GM15510 (cell line): ENCODE data around the gene STBD1.

ENCODE experiments used
- POLR2A ChIP-seq: IDR thresholded peaks from 3 replicates; pipeline ENCODE4 v1.6.1; 2011; ENCODE audit warnings: borderline replicate concordance; ENCODE audit not compliant: insufficient read length; ENCODE audit errors: extremely low read depth

STBD1 gene

DNA sequence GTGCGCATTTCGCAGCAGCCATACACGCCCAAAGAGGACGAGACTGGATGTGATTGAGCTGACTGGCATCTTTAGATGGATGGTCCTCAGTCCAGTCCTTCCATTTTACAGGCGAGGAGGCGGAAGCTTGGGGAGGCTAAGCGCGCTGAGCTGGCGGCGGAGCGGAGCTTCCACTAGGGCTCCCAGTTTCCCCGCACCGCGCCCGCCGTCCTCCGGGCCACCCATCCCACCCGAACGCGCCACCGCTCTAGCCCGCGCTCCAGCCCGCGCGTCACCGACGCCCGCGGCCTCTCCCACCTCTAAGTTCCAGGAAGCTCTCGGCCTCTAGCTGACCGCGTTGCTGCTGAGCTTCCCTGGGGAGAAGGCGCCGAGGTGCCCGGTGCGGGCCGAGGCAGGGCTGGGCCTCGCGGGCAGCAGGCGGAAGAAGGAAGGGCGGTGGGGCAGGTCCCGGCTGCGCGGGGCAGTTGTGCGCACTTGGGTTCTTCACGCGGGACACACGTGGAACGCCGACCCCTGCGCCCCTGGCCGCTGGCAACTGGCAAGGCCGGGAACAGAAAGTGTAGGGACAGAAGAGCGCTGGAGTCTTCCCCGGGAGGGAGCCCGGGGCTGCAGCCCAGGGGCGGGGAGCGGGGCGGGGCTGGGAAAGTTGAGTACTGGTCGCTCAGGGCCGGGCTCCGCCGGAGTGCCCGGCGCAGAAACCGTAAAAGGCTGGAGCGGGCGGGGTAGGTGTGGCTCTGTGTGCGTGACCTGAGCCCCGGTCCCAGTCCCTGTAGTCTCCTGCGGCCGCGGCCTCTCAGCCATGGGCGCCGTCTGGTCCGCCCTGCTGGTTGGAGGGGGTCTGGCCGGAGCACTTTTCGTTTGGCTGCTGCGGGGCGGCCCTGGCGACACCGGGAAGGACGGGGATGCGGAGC is at the start of gene STBD1:
Gene STBD1 (plus strand): TSS at position 763 of the 911 bp plus-strand sequence. CDS start 37 bp downstream, at position 800.
- TF ChIP-seq POLR2A: no peak

DNA sequence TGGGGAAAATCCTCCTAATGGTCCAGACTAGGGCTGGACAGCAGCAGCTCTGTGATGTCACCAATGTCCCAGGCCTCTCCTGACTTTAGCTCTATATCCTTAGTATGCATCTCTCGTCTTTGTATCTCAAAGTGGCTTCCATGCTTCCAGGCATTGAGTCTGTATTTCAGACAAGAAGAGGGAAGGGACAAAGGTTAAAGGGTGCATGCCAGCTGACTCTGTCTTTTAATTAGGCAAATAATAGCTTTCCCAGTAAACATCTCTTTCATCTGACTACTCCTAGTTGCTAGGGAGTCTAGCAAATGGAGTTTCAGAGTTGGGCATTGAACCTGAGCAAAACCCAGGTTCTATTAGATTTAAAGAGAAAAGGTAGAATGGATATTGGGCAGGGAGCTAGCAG is 49.6 kb upstream of the STBD1 start:
- TF ChIP-seq POLR2A: no peak

DNA sequence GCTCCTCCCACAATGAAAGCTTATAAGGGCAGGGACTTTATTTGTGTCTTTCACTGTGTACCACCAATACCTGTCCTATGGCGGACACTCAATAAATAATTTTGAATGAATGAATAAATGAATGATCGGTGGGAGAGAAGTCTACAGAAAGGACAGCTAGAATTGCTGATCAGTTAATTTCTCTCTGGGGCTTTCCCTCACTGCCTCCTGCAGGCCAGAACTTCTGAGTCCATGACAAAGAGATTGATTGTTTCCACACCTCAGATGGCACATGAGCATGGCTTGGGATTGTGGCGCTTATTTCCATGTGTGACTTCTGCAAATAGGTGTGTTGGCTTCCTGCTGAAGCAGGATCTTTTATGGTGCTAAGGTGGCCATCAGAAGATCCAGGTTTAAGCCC is 48.7 kb upstream of the STBD1 start:
- no peak for TF ChIP-seq POLR2A

DNA sequence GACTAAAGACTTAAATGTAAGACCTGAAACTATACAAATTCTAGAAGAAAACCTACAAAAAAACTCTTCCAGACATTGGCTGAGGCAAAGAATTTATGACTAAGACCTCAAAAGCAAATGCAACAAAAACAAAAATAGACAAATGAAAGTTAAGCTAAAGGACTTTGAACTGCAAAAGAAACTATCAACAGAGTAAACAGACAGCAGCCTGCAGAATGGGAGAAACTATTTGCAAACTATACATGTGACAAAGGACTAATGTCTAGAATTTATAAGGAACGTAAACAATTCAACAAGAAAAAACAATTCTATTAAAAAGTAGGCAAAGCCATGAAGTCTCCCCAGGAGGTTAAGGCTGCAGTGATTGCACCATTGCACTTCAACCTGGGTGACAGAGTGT is 46.0 kb upstream of the STBD1 start:
- no peak for TF ChIP-seq POLR2A

DNA sequence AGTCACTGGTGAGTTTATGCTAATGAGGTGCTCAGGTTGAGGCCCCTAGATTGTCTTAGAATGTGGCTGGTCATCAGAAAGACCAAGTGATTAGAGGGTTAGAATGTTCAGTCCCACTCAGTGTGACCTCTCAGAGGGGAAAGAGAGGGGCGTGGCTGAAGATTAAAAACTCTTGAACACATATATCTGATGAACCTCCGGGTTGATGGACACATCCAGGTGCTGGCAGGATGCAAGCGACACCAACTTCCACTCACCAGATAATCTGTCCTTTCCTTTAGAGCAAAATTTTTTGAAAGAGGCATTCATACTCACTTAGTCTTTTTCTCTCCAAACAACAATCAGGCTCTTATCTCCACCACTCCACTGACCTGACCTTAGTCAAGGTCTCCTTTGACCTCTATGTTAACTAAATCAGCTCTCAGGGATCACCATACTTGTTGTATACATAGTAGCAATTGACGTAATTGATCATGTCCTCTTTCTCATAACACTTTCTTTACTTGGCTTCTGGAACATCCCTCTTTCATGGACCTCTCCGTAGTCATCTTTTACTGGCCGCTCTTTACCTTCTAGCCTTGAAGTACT is 40.8 kb upstream of the STBD1 start:
- no peak for TF ChIP-seq POLR2A

DNA sequence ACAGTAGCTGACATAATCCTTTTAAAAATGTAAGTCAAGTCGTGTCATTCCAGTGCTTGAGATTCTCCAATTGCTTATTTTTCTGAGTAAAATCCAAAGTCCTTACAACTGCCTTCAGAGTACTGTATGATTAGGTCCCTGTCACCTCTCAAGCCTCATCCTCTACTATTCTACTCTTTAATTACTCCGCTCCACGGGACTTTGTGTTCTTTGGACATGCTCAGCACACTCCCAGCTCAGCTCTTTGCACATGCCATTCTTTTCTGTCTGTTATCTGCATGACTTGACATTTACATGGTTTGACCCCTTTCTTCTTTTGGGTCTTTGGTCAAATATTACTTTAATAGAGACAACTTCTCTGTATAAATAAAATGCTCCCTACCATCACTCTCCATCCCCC is 39.9 kb upstream of the STBD1 start:
- TF ChIP-seq POLR2A: no peak

DNA sequence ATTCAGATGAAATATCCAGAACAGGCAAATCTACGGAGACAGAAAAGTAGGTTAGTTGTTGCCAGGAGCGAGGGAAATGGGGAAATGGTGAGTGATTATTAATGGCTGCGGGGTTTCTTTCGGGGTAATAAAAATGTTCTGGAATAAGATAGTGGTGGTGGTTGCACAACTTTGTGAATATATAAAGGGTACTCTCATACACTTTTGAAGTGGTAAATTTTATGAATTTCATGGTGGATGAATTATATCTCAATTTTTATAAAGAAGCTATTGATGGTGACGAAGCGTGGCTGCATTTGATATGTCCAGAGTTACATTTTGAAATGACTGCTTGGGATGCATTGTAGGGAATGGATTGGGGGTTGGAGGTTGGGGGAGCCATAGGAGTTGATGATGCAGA is 38.7 kb upstream of the STBD1 start:
- TF ChIP-seq POLR2A: no peak

DNA sequence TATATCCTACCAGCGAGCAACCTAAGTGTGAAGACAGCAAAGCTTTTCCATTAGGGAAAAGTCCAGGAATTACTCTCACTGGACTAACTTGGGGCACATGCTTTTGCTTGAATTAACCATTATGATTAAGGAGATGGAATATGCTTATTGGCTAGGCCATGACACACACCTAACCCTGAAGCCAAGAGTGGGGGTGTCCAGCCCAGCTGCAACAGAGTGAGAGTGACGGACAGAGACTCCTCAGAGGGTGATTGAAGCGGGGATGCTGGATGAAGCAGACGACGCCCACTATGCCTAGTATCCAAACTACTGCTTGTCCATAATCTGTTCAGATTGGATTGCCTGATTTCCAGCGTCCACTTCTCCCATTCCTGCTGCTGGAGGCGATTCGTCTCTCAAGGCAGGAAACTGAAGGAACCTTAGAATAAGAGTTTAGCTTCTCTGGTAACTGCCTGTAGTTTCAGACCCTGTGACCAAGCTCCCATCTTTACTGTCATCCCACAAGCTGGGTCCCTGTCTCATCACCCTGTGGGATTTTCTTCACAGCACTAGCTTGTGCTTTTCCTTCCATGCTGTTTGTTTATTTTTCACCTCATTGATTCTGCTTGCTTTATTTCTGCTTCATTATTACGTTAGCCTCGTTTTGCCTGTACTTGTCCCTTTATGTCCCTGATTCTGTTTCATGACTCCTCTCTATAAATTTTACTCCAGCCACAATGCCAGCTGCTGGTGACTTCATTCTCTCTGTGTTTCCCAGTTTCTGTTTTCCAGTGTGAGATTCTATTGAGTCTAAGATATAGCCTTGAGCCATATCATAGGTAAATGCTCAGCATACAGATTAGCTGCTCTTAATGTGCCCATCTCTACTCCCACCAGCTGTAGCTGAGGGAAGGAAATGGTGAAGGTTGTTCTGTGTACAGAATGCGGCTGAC is 36.0 kb upstream of the STBD1 start:
- TF ChIP-seq POLR2A: no peak

DNA sequence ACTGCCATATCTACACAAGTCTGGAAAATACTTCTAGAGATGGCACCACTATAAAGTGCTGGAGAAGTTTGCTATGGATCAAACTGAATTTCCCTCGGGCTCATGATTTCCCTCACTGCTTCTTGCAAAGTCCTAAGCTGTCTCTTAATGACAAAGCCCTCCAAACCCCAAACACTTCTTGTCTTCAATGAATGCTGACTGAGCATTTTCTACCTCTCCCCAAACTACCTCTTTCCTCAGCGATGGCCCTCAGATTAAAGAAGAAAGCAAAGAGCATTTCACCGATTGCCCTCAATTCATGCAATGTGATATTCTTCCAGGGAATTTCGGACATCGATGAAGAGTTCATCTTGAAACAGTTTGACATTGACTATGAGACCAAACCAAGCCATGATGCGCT is 35.3 kb upstream of the STBD1 start:
- TF ChIP-seq POLR2A: no peak

DNA sequence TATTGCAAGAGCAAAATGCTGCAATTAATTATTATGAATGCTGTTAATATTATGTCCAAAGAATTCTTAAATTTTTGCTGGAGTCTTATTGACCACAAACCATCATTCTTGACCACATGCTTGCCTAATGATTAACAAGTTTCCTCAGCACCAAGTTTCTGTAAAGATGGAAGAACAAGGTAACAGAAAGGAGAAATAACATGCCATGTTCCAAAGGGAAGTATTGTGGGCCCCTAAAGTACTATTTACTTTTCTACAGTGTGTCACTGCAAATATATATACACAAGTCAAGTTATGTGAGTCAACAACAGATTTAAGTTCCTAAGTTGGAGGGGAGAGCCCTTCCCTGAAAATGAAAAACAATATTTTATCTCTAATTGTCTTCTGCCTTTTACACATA is 34.5 kb upstream of the STBD1 start:
- no peak for TF ChIP-seq POLR2A

DNA sequence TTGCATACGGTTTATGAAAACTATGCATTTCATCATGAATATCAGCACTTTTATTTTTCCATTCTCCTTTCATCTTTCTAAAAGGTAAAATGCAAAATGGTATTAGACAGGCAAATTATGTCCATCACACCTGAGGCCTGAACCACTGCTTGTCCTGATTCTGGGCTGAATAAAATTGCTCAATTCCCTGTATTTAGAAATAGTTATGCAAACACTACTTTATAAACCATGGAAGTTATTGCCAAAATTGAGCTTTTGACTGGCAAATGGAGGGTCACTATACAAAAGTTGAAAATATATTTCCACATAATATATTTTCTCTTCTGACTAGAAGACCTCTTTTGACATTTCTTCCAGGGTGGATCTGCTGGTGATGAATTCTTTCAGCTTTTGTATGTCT is 34.0 kb upstream of the STBD1 start:
- TF ChIP-seq POLR2A: no peak

DNA sequence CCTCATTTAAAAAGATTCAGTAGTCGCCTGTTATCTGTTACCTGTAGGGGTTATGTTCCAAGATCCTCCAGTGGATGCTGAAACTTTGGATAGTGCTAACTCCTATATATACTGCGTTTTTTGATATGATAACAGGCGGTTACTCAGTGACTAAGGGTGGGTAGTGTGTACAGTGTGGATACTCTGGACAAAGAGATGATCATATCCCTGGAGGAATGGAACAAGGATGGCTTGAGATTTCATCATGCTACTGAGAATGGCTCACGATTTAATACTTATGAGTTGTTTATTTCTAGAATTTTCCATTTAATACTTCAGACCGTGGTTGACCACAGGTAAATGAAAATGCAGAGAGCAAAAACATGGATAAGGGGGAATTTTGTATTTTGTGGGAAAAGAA is 33.5 kb upstream of the STBD1 start:
- no peak for TF ChIP-seq POLR2A

DNA sequence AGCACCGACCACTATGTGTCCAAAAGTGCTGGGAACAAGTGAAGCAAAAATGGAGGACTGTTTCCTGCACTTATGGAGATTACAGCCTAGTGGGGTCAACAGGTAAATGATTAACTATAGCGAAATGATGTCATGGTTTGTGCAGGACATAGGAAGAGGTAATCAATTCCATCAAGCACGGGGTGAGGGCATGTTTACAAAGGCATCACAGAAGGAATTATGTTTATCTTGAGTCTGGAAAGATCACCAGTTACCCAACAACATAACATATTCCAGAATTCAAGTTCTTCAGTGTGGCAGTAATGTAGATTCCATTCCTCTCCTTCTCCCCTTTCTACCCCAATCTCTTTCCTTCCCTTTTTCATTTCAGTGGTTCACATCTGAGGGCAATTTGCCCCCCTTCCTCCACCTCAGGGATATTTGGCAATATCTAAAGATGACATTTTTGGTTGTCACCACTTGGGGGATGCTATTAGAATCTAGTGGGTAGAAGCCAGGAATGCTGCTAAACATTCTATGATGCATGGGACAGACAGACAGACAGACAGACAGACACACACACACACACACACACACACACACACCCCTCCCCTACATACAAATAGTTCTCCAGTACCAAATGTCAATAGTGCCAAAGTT is 30.9 kb upstream of the STBD1 start:
- TF ChIP-seq POLR2A: no peak

DNA sequence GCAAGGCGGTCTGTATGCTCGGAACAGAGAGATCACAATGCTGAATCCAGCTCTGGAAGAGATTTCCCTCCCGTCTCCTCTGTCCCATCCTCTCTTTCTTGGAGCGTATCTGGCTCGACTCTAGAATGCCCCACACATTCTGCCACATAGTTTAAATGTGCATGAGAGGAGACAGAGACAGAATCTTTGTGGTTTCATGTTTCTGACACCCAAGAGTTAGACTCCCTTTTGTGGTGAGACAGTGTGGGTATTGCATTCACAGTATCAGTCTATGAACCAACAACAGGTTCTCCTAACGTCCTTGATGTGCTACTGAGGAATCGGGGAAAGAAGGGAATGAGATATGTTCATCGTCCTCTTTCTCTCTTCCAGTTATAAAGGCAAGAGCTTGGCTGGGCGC is 29.7 kb upstream of the STBD1 start:
- TF ChIP-seq POLR2A: no peak

DNA sequence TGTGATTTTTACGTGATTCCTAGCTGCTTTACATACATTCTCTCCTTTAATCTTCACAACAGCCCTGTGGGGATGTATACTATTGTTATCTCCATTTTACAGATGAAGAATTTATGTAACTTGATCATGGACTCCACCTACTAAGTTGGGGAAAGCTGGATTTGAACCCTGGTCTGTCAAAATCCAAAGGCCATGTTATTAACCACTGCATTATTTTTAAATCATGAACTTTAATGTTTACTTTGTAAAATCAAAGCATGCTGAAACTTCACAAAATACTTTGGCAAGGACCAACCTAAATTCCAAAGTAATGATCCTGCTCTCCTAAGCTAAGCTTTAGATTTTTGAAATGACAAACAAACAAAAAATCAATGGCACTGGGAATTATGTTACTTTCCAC is 28.9 kb upstream of the STBD1 start:
- no peak for TF ChIP-seq POLR2A
